Mesothelial cell of epicardium (in vitro differentiated cells): ENCODE results near the gene RNFT2. TPM values are rescaled to one million over a fixed set of nuclear protein-coding genes. Genes with fewer than 3 reads are reported as not detected.

ENCODE experiments used
- DNase-seq, 2 experiments: peaks; one replicate each; pipeline ENCODE4 v3.0.0; 2021; ENCODE audit warnings: low spot score in 2 of 2; ENCODE audit not compliant: unreplicated experiment in 2 of 2
- H3K27ac Mint-ChIP-seq: 2 replicates; pipeline ENCODE4 v1.8.0; 2021; ENCODE audit warnings: mixed read lengths
- H3K27me3 Mint-ChIP-seq: 2 replicates; pipeline ENCODE4 v1.8.0; 2021; ENCODE audit warnings: low read depth, mixed read lengths
- H3K36me3 Mint-ChIP-seq: 2 replicates; pipeline ENCODE4 v1.8.0; 2021; ENCODE audit warnings: mixed read lengths
- H3K4me1 Mint-ChIP-seq: 2 replicates; pipeline ENCODE4 v1.8.0; 2021; ENCODE audit warnings: mixed read lengths
- H3K4me3 Mint-ChIP-seq: 2 replicates; pipeline ENCODE4 v1.8.0; 2021; ENCODE audit warnings: mild to moderate bottlenecking, moderate library complexity, mixed read lengths
- H3K9me3 Mint-ChIP-seq: 2 replicates; pipeline ENCODE4 v1.8.0; 2021; ENCODE audit warnings: mixed read lengths
- total RNA-seq: library from RNA; stranded (reverse); gene quantifications from 3 replicates; pipeline ENCODE4 v1.2.1, GENCODE V29; 2021
- TF ChIP-seq, protein P1 (sequence below): fragments of 200-600 bp; sonication (generic); IDR thresholded peaks from one replicate; pipeline ENCODE4 v1.5.0; 2021; ENCODE audit warnings: antibody characterized with exemption; ENCODE audit not compliant: unreplicated experiment

RNFT2 gene
- total RNA-seq, 1 donor from 2014 or later, result 27.7 TPM

- DNase-seq, result no peak
- Mint-ChIP-seq H3K4me1 (peaks cover 30% of the 10 kb centered on the region), H3K27ac (peak overlapping the region; percentile 37), H3K4me3 (no peak overlapping the region), H3K36me3 (no peaks in the 10 kb centered on the region), H3K27me3 (peaks cover 2% of the 10 kb centered on the region), H3K9me3 (no peaks in the 10 kb centered on the region)
- TF ChIP-seq, protein P1, sequence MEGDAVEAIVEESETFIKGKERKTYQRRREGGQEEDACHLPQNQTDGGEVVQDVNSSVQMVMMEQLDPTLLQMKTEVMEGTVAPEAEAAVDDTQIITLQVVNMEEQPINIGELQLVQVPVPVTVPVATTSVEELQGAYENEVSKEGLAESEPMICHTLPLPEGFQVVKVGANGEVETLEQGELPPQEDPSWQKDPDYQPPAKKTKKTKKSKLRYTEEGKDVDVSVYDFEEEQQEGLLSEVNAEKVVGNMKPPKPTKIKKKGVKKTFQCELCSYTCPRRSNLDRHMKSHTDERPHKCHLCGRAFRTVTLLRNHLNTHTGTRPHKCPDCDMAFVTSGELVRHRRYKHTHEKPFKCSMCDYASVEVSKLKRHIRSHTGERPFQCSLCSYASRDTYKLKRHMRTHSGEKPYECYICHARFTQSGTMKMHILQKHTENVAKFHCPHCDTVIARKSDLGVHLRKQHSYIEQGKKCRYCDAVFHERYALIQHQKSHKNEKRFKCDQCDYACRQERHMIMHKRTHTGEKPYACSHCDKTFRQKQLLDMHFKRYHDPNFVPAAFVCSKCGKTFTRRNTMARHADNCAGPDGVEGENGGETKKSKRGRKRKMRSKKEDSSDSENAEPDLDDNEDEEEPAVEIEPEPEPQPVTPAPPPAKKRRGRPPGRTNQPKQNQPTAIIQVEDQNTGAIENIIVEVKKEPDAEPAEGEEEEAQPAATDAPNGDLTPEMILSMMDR, result no peak
Measured at GRCh38 chr12:116864371-116865160, 126.5 kb downstream of the RNFT2 start.

DNA sequence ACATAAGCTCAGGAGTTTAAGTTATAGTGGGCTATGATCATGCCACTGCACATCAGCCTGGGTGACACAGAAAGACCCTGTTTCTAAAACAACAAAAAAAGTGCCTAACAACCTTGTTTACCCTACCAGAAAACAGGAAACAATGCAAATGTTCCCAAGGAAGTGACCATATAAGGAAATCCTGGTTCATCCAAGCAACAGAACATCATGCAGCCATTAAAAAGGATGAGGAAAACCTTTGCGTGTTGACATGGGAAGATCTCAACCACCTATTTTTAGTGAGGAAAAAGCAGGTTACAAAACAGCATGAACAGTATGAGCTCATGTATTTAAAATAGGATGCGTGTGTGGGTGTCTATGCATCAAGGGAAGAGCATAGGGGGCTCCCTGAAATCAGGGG, 129.4 kb downstream of the RNFT2 start:
- TF ChIP-seq, protein P1, result no peak
- peaks cover 6% of the 10 kb centered on the region for H3K27me3 Mint-ChIP-seq
- peaks cover 9% of the 10 kb centered on the region for H3K4me1 Mint-ChIP-seq
- H3K27ac Mint-ChIP-seq, result no peak overlapping the region
- DNase-seq, result no peak
- H3K9me3 Mint-ChIP-seq, result no peaks in the 10 kb centered on the region
- H3K4me3 Mint-ChIP-seq, result no peak overlapping the region
- no peaks in the 10 kb centered on the region for H3K36me3 Mint-ChIP-seq

GRCh38 chr12:116870306-116870705, 132.2 kb downstream of the RNFT2 start:
- Mint-ChIP-seq H3K4me3 (no peak overlapping the region), H3K9me3 (peaks cover 4% of the 10 kb centered on the region), H3K27me3 (peaks cover 24% of the 10 kb centered on the region), H3K36me3 (peaks cover 5% of the 10 kb centered on the region), H3K27ac (no peak overlapping the region), H3K4me1 (no peaks in the 10 kb centered on the region)
- no peak for DNase-seq
- TF ChIP-seq, protein P1, result no peak

GRCh38 chr12:116874324-116874995, 136.3 kb downstream of the RNFT2 start:
- Mint-ChIP-seq H3K4me1 (peaks cover 23% of the 10 kb centered on the region), H3K9me3 (peaks cover 4% of the 10 kb centered on the region), H3K36me3 (peaks cover 5% of the 10 kb centered on the region), H3K27me3 (peaks cover 60% of the 10 kb centered on the region), H3K27ac (no peak overlapping the region), H3K4me3 (no peak overlapping the region)
- TF ChIP-seq, protein P1, result no peak
- DNase-seq, result no peak

DNA sequence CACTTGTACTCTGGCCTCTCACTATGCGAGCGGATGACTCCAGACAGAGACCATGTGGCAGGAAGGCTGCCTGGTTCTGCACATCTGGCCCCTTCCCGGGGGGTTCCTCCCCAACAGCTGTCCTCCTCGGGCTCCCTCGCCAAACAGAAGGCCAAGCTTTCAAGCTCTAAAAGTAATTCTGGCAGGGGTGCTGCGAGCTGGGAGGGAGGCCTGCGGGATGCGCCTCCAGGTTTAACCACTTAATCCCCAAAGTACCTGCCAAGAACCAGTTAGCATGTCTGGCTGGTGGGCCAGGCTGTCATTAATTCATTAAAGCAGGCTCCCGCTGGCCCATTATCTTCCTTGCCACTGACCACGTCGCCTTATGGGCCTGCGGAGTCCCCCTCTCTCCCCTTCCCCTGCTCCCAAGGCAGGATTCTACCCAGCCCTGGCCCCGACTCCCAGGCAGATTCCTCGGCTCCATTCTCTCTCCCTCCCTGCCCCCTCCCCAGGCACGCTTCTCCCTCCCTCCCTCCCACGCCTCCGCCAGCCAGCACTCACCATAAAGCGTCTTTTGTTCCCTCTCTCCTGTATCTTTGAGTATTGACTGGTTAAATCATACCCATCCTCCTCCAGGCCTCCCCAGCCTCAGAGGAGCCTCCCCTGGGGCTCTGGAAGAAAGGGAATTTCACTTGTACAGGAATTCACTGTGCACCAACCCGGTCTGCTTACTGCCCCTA, 138.2 kb downstream of the RNFT2 start:
- peaks cover 69% of the 10 kb centered on the region for H3K27me3 Mint-ChIP-seq
- peak overlapping the region; percentile 81 for H3K27ac Mint-ChIP-seq
- H3K9me3 Mint-ChIP-seq, result peaks cover 4% of the 10 kb centered on the region
- peaks cover 33% of the 10 kb centered on the region for H3K4me1 Mint-ChIP-seq
- TF ChIP-seq, protein P1, result no peak
- peak overlapping the region; percentile 39 for H3K4me3 Mint-ChIP-seq
- peaks cover 5% of the 10 kb centered on the region for H3K36me3 Mint-ChIP-seq
- DNase-seq, result no peak
